ENCODE results near the gene SCARB2.

Gene SCARB2

DNA sequence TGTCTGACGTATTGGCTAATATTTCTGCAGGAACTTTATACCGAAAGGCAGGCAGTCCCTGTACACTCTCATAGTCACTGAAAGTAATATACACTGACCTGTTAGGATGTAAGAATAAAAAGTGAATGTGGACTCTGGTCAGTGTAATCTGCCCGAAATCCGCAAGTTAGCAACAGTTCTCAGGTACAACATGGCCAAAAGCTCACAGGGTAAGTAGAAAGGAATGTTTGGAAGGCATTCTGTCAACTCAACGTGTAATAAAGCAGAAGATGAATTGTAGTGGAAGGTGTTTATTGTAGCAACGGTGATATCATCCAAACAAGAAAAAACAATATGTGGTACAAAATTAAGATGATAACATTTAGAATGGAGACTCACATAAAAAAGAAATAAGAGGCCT lies 39.4 kb downstream of the SCARB2 start:
- TF ChIP-seq SIN3A (IDR thresholded peaks at IDR 0.05; ENCODE audit: borderline replicate concordance, insufficient read depth, low read length) (no peak), POLR2AphosphoS5 (IDR thresholded peaks at IDR 0.05; ENCODE audit: low read depth, low read length) (no peak), TAF1 (IDR thresholded peaks at IDR 0.05; ENCODE audit: borderline replicate concordance, insufficient read depth, low read length) (no peak), FOXP2 (optimal IDR thresholded peaks at IDR 0.05; ENCODE audit: borderline replicate concordance, extremely low read depth, extremely low read length, insufficient read depth) (no peak)
- TF ChIP-seq, protein P1, sequence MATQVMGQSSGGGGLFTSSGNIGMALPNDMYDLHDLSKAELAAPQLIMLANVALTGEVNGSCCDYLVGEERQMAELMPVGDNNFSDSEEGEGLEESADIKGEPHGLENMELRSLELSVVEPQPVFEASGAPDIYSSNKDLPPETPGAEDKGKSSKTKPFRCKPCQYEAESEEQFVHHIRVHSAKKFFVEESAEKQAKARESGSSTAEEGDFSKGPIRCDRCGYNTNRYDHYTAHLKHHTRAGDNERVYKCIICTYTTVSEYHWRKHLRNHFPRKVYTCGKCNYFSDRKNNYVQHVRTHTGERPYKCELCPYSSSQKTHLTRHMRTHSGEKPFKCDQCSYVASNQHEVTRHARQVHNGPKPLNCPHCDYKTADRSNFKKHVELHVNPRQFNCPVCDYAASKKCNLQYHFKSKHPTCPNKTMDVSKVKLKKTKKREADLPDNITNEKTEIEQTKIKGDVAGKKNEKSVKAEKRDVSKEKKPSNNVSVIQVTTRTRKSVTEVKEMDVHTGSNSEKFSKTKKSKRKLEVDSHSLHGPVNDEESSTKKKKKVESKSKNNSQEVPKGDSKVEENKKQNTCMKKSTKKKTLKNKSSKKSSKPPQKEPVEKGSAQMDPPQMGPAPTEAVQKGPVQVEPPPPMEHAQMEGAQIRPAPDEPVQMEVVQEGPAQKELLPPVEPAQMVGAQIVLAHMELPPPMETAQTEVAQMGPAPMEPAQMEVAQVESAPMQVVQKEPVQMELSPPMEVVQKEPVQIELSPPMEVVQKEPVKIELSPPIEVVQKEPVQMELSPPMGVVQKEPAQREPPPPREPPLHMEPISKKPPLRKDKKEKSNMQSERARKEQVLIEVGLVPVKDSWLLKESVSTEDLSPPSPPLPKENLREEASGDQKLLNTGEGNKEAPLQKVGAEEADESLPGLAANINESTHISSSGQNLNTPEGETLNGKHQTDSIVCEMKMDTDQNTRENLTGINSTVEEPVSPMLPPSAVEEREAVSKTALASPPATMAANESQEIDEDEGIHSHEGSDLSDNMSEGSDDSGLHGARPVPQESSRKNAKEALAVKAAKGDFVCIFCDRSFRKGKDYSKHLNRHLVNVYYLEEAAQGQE (IDR thresholded peaks at IDR 0.05; ENCODE audit: insufficient read depth in 1 of 2, low read depth in 2 of 2, low read length in 2 of 2) = no peak

DNA sequence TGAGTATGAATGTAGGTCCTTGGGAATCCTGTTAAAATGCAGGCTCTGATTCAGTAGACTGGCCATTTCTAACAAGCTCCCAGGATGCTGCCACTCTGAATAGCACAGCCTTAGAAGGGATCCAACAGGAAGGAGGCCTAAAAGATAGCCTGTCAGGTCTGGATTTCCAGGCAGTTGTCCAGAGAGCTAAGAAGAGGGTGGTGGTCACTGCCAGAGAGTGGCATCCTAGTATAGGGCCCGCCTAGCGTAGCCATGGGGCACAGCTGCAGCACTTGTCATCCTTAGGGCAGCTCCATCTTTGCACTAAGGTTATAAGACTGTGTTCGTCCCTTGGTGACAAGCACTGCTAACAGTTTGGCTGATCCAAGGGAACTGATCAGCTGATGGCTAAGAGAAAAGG lies 44.9 kb downstream of the SCARB2 start:
- TF ChIP-seq, protein P1 (IDR thresholded peaks at IDR 0.05; ENCODE audit: insufficient read depth in 1 of 2, low read depth in 2 of 2, low read length in 2 of 2) = no peak
- TF ChIP-seq SIN3A (IDR thresholded peaks at IDR 0.05; ENCODE audit: borderline replicate concordance, insufficient read depth, low read length) (no peak), FOXP2 (optimal IDR thresholded peaks at IDR 0.05; ENCODE audit: borderline replicate concordance, extremely low read depth, extremely low read length, insufficient read depth) (no peak), POLR2AphosphoS5 (IDR thresholded peaks at IDR 0.05; ENCODE audit: low read depth, low read length) (no peak), TAF1 (IDR thresholded peaks at IDR 0.05; ENCODE audit: borderline replicate concordance, insufficient read depth, low read length) (no peak)

DNA sequence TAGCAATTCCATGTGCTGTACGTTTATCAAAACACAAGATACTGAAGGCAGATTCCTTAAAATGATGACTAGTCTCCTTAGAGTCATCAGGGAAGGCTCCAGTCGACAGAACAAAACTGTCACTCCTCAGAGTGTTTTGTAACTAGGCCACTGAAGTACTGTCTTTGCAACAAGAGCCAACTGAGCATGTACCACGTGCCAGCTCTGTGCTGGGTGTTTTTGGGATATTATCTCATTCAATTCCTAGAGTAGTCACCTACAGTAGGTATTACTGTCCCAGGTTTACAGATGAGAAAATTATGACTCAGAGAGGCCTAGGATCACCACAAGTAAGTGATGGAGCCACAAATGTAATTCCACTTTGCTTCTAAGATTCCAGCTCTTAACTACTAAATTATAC lies 47.1 kb downstream of the SCARB2 start:
- no peak for TF ChIP-seq SIN3A (IDR thresholded peaks at IDR 0.05; ENCODE audit: borderline replicate concordance, insufficient read depth, low read length)
- no peak for TF ChIP-seq POLR2AphosphoS5 (IDR thresholded peaks at IDR 0.05; ENCODE audit: low read depth, low read length)
- TF ChIP-seq FOXP2 (optimal IDR thresholded peaks at IDR 0.05; ENCODE audit: borderline replicate concordance, extremely low read depth, extremely low read length, insufficient read depth) = no peak
- TF ChIP-seq TAF1 (IDR thresholded peaks at IDR 0.05; ENCODE audit: borderline replicate concordance, insufficient read depth, low read length) = no peak

DNA sequence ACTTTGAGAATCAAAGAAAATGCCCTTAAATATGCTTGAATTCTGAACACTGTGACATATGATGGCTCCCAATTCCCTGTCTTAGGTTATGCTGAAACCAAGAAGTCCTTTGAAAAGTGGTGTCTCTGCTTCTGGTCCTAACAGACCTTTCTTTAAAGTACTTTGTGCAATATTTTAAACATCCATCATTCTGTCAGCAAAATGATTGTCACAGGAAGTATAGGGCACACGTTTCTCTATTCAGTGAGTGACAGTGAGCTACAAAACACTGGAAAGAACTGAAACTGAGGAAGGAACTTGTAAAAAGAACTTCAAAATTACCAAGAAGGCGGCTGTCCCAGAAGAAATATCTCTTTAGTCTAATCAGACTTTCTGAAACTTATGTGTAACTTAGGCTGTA lies 53.3 kb downstream of the SCARB2 start:
- no peak for TF ChIP-seq TAF1 (IDR thresholded peaks at IDR 0.05; ENCODE audit: borderline replicate concordance, insufficient read depth, low read length)
- TF ChIP-seq, protein P1 (IDR thresholded peaks at IDR 0.05; ENCODE audit: insufficient read depth in 1 of 2, low read depth in 2 of 2, low read length in 2 of 2) = no peak

DNA sequence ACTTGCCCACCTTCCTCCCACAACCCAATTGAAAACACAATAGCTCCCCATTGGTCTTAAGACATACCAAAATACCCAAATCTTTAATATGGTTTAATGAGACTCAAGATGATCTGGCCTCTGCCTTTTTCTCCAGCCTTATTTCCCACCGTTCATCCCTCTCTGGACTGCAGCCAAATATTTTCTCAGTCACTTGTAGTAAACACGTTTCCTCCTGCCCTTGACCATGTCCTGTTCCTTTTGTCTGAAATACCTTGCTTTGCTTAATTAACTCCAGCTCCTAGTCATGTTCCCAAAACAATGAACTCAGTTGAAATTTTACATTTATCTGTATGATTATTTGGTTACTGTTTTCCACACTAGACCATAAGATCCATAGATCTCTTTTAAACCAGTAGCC lies 57.0 kb downstream of the SCARB2 start:
- TF ChIP-seq POLR2AphosphoS5 (IDR thresholded peaks at IDR 0.05; ENCODE audit: low read depth, low read length) = no peak
- no peak for TF ChIP-seq TAF1 (IDR thresholded peaks at IDR 0.05; ENCODE audit: borderline replicate concordance, insufficient read depth, low read length)
- TF ChIP-seq, protein P1 (IDR thresholded peaks at IDR 0.05; ENCODE audit: insufficient read depth in 1 of 2, low read depth in 2 of 2, low read length in 2 of 2) = no peak
- TF ChIP-seq SIN3A (IDR thresholded peaks at IDR 0.05; ENCODE audit: borderline replicate concordance, insufficient read depth, low read length) = no peak
- no peak for TF ChIP-seq FOXP2 (optimal IDR thresholded peaks at IDR 0.05; ENCODE audit: borderline replicate concordance, extremely low read depth, extremely low read length, insufficient read depth)

Measured in PFSK-1 (cell line).